ENCODE measurements around the gene NCAPG2.

- TF ChIP-seq EZH2phosphoT487 (IDR thresholded peaks at IDR 0.05; ENCODE audit: insufficient read depth, low read depth) (no peak), EZH2 (IDR thresholded peaks at IDR 0.05; ENCODE audit: insufficient read depth, poor library complexity, severe bottlenecking) (no peak)
Observed at GRCh38 chr7:158663428-158663741, 41.2 kb downstream of the NCAPG2 start.
